Measurements from ENCODE around the gene ARG2. TPM values are rescaled to one million over a fixed set of nuclear protein-coding genes. Genes with fewer than 3 reads are reported as not detected.

Gene ARG2
- total RNA-seq, 3 donors from 2014 or later (not counting 1 experiment from before 2014, with no cell fraction given), result 1.2 to 7.4 (median 1.4) TPM

DNA sequence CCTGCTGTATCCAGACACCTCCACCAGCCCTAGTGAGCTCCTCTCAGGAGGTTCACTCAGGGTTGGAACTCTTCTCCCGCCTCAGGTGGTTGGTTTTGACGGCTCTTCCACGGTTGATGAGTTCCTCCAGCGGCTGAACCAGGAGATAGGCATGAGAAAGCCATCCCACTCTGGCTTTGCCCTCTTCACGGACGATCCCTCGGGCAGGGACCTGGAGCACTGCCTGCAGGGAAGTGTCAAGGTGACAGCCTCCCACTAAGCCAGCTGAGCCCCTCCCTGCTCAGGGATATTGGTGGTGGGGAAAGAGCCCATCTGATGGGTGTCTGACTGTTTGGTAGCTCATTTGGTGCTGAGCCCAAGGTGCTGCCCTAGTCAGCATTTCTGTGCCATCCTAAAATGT, 40.1 kb upstream of the ARG2 start:
- H3K27ac ChIP-seq (ENCODE audit: low read length), result no peak overlapping the region
- WGBS (ENCODE audit: insufficient coverage), result 90% methylated on average over 7 of the region's 7 CpGs
- H3K27me3 ChIP-seq (ENCODE audit: control insufficient read depth, insufficient read depth, low read length), result no peaks in the 10 kb centered on the region
- TF ChIP-seq, protein P1, sequence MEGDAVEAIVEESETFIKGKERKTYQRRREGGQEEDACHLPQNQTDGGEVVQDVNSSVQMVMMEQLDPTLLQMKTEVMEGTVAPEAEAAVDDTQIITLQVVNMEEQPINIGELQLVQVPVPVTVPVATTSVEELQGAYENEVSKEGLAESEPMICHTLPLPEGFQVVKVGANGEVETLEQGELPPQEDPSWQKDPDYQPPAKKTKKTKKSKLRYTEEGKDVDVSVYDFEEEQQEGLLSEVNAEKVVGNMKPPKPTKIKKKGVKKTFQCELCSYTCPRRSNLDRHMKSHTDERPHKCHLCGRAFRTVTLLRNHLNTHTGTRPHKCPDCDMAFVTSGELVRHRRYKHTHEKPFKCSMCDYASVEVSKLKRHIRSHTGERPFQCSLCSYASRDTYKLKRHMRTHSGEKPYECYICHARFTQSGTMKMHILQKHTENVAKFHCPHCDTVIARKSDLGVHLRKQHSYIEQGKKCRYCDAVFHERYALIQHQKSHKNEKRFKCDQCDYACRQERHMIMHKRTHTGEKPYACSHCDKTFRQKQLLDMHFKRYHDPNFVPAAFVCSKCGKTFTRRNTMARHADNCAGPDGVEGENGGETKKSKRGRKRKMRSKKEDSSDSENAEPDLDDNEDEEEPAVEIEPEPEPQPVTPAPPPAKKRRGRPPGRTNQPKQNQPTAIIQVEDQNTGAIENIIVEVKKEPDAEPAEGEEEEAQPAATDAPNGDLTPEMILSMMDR (IDR thresholded peaks at IDR 0.05), result no peak
- Mint-ChIP-seq H3K4me1 (no peaks in the 10 kb centered on the region), H3K4me3 (no peak overlapping the region), H3K27ac (no peak overlapping the region), H3K9me3 (no peaks in the 10 kb centered on the region), H3K27me3 (ENCODE audit: low read depth in 2 of 2) (no peaks in the 10 kb centered on the region), H3K36me3 (no peaks in the 10 kb centered on the region)
- ATAC-seq, result no peak
- no peaks in the 10 kb centered on the region for H3K9me3 ChIP-seq (ENCODE audit: control insufficient read depth, insufficient read depth, low read length)
- no peaks in the 10 kb centered on the region for H3K4me1 ChIP-seq (ENCODE audit: control insufficient read depth, insufficient read depth, low read length)
- no peak for DNase-seq
- H3K4me3 ChIP-seq (ENCODE audit: low read length), result no peak overlapping the region
- H3K36me3 ChIP-seq (ENCODE audit: control insufficient read depth, insufficient read depth, low read length), result no peaks in the 10 kb centered on the region
- intact Hi-C loops (cut with micrococcal nuclease), result no loop called here

GRCh38 chr14:67580336-67581171, 39.2 kb upstream of the ARG2 start:
- Histone ChIP-seq H3K4me3 (ENCODE audit: low read length) (no peak overlapping the region), H3K36me3 (ENCODE audit: control insufficient read depth, insufficient read depth, low read length) (no peaks in the 10 kb centered on the region), H3K4me1 (ENCODE audit: control insufficient read depth, insufficient read depth, low read length) (no peaks in the 10 kb centered on the region), H3K9me3 (ENCODE audit: control insufficient read depth, insufficient read depth, low read length) (no peaks in the 10 kb centered on the region), H3K27me3 (ENCODE audit: control insufficient read depth, insufficient read depth, low read length) (no peaks in the 10 kb centered on the region), H3K27ac (ENCODE audit: low read length) (no peak overlapping the region)
- 82% methylated on average over 11 of the region's 11 CpGs for WGBS (ENCODE audit: insufficient coverage)
- Mint-ChIP-seq H3K4me1 (no peaks in the 10 kb centered on the region), H3K36me3 (no peaks in the 10 kb centered on the region), H3K27me3 (ENCODE audit: low read depth in 2 of 2) (no peaks in the 10 kb centered on the region), H3K27ac (no peak overlapping the region), H3K9me3 (no peaks in the 10 kb centered on the region), H3K4me3 (no peak overlapping the region)
- intact Hi-C loops (cut with micrococcal nuclease), result no loop called here
- ATAC-seq (no peak), DNase-seq (no peak)
- TF ChIP-seq, protein P1 (IDR thresholded peaks at IDR 0.05), result no peak

GRCh38 chr14:67581643-67582042, 38.1 kb upstream of the ARG2 start:
- no peak for ATAC-seq
- 90% methylated on average over 1 of the region's 1 CpG for WGBS (ENCODE audit: insufficient coverage)

More at GRCh38 chr14:67581643-67582042, 38.1 kb upstream of the ARG2 start:
- Histone ChIP-seq H3K4me3 (ENCODE audit: low read length) (no peak overlapping the region), H3K36me3 (ENCODE audit: control insufficient read depth, insufficient read depth, low read length) (no peaks in the 10 kb centered on the region), H3K9me3 (ENCODE audit: control insufficient read depth, insufficient read depth, low read length) (no peaks in the 10 kb centered on the region), H3K27ac (ENCODE audit: low read length) (no peak overlapping the region), H3K27me3 (ENCODE audit: control insufficient read depth, insufficient read depth, low read length) (no peaks in the 10 kb centered on the region), H3K4me1 (ENCODE audit: control insufficient read depth, insufficient read depth, low read length) (no peaks in the 10 kb centered on the region)
- Mint-ChIP-seq H3K27me3 (ENCODE audit: low read depth in 2 of 2) (no peaks in the 10 kb centered on the region), H3K36me3 (no peaks in the 10 kb centered on the region), H3K4me3 (no peak overlapping the region), H3K9me3 (no peaks in the 10 kb centered on the region), H3K27ac (no peak overlapping the region), H3K4me1 (no peaks in the 10 kb centered on the region)
- TF ChIP-seq, protein P1 (IDR thresholded peaks at IDR 0.05), result no peak
- intact Hi-C loops (cut with micrococcal nuclease), result no loop called here
- no peak for DNase-seq

All from natural killer cell (primary cell).